ENCODE results near the gene FCGR1A.
"Not testable (repeated sequence)": the region's sequence is repeated elsewhere in the genome, so short reads cannot be mapped to it uniquely, and the experiment has no call there.

Gene FCGR1A

GRCh38 chr1:149782600-149782999, at the start of gene FCGR1A:
FCGR1A (plus strand) TSS chr1:149782694; CDS start chr1:149782744, 50 bp downstream.
- not testable (repeated sequence) for DNase-seq

GRCh38 chr1:149732781-149733180, 49.7 kb upstream of the FCGR1A start:
- DNase-seq = not testable (repeated sequence)

GRCh38 chr1:149734692-149735091, 47.8 kb upstream of the FCGR1A start:
- DNase-seq = not testable (repeated sequence)

GRCh38 chr1:149740148-149740581, 42.3 kb upstream of the FCGR1A start:
- not testable (repeated sequence) for DNase-seq

GRCh38 chr1:149740590-149741230, 41.8 kb upstream of the FCGR1A start:
- not testable (repeated sequence) for DNase-seq

- not testable (repeated sequence) for DNase-seq
Measured at GRCh38 chr1:149741914-149742313, 40.6 kb upstream of the FCGR1A start.

- DNase-seq = not testable (repeated sequence)
Measured at GRCh38 chr1:149746463-149747356, 35.8 kb upstream of the FCGR1A start.

- DNase-seq = not testable (repeated sequence)
Measured at GRCh38 chr1:149747359-149748143, 34.9 kb upstream of the FCGR1A start.

- not testable (repeated sequence) for DNase-seq
Measured at GRCh38 chr1:149748144-149748500, 34.4 kb upstream of the FCGR1A start.

- DNase-seq = not testable (repeated sequence)
Measured at GRCh38 chr1:149750562-149750961, 31.9 kb upstream of the FCGR1A start.

- DNase-seq = not testable (repeated sequence)
Measured at GRCh38 chr1:149752186-149752585, 30.3 kb upstream of the FCGR1A start.

- not testable (repeated sequence) for DNase-seq
Measured at GRCh38 chr1:149753466-149753865, 29.0 kb upstream of the FCGR1A start.

- DNase-seq = not testable (repeated sequence)
Measured at GRCh38 chr1:149755294-149755693, 27.2 kb upstream of the FCGR1A start.

- not testable (repeated sequence) for DNase-seq
Measured at GRCh38 chr1:149762294-149762693, 20.2 kb upstream of the FCGR1A start.

- DNase-seq = not testable (repeated sequence)
Measured at GRCh38 chr1:149764087-149764800, 18.2 kb upstream of the FCGR1A start.

- not testable (repeated sequence) for DNase-seq
Measured at GRCh38 chr1:149766241-149766640, 16.3 kb upstream of the FCGR1A start.

GRCh38 chr1:149769216-149769615, 13.3 kb upstream of the FCGR1A start:
- not testable (repeated sequence) for DNase-seq

- not testable (repeated sequence) for DNase-seq
Measured at GRCh38 chr1:149770661-149771060, 11.8 kb upstream of the FCGR1A start.

GRCh38 chr1:149771653-149772425, 10.7 kb upstream of the FCGR1A start:
- not testable (repeated sequence) for DNase-seq

GRCh38 chr1:149775510-149776147, 6.9 kb upstream of the FCGR1A start:
- DNase-seq = not testable (repeated sequence)

- DNase-seq = not testable (repeated sequence)
Measured at GRCh38 chr1:149777084-149777483, 5.4 kb upstream of the FCGR1A start.

Measured in NCI-H1436 (cell line).